HepG2 (cell line): ENCODE results near the gene COMMD4. TPM values are rescaled to one million over a fixed set of nuclear protein-coding genes. Genes with fewer than 3 reads are reported as not detected.

ENCODE experiments used
- CHD2 ChIP-seq: IDR thresholded peaks from 2 replicates; pipeline ENCODE4 v1.6.1; 2011; ENCODE audit warnings: low read depth, low read length, improper control_type of control experiment
- FOXK1 ChIP-seq: sonication (generic); formaldehyde crosslinking; IDR thresholded peaks from 2 replicates; pipeline ENCODE4 v1.4.0; 2020; ENCODE audit warnings: low read depth, missing genetic modification reagents, borderline replicate concordance
- IKZF5 ChIP-seq: IDR thresholded peaks from 2 replicates; pipeline ENCODE4 v1.6.1; 2018; ENCODE audit warnings: missing genetic modification reagents, mild to moderate bottlenecking, missing compliant biosample characterization
- KDM1A ChIP-seq: IDR thresholded peaks from 2 replicates; pipeline ENCODE4 v1.6.1; 2016; ENCODE audit warnings: missing compliant biosample characterization
- KLF13 ChIP-seq: sonication (generic); formaldehyde crosslinking; IDR thresholded peaks from 2 replicates; pipeline ENCODE4 v1.4.0; 2020; ENCODE audit warnings: mild to moderate bottlenecking, missing genetic modification reagents
- MLX ChIP-seq: IDR thresholded peaks from 2 replicates; pipeline ENCODE4 v1.6.1; 2016
- MYC ChIP-seq: sonication (generic); formaldehyde crosslinking; IDR thresholded peaks from 2 replicates; pipeline ENCODE4 v1.9.0; 2021; ENCODE audit warnings: missing genetic modification reagents, borderline replicate concordance
- PAX8 ChIP-seq: sonication (generic); formaldehyde crosslinking; IDR thresholded peaks from 2 replicates; pipeline ENCODE4 v1.8.0; 2022; ENCODE audit warnings: mild to moderate bottlenecking, missing genetic modification reagents, borderline replicate concordance
- PHF21A ChIP-seq: sonication (generic); formaldehyde crosslinking; IDR thresholded peaks from 2 replicates; pipeline ENCODE4 v1.5.0; 2020; ENCODE audit warnings: mild to moderate bottlenecking, missing genetic modification reagents
- SOX6 ChIP-seq, 2 experiments: fragments of 450-650 bp in 1 of 2; sonication (generic) in 1 of 2; formaldehyde crosslinking in 1 of 2; IDR thresholded peaks; 2 replicates each; pipeline versions ENCODE4 v1.4.0 to v1.6.1; 2017 to 2020; ENCODE audit warnings: antibody characterized with exemption in 1 of 2, mild to moderate bottlenecking in 1 of 2, missing genetic modification reagents in 1 of 2
- ZFP1 ChIP-seq: IDR thresholded peaks from 2 replicates; pipeline ENCODE4 v1.6.1; 2016
- ZMYM4 ChIP-seq: sonication (generic); formaldehyde crosslinking; IDR thresholded peaks from 2 replicates; pipeline ENCODE4 v1.8.1; 2023; ENCODE audit warnings: mild to moderate bottlenecking, missing genetic modification reagents
- ZNF446 ChIP-seq: sonication (generic); formaldehyde crosslinking; IDR thresholded peaks from 2 replicates; pipeline ENCODE4 v1.5.0; 2020; ENCODE audit warnings: mild to moderate bottlenecking, missing genetic modification reagents
- ZNF670 ChIP-seq: sonication (generic); formaldehyde crosslinking; IDR thresholded peaks from 2 replicates; pipeline ENCODE4 v1.8.0; 2022; ENCODE audit warnings: mild to moderate bottlenecking, missing genetic modification reagents, borderline replicate concordance
- polyA plus RNA-seq, 8 experiments: library from polyadenylated mRNA; depleted of rRNA in 3 of 8; stranded (reverse) in 7 of 8; unstranded in 1 of 8; fragments of >200 nt; fragmentation: Illumina TruSeq in 4 of 8; extraction: Trizol in 4 of 8; gene quantifications; 2 replicates each; pipeline versions ENCODE4 v1.2.1 to v1.2.3, GENCODE V29; 2011 to 2016; ENCODE audit warnings: low read depth in 4 of 8, missing spikeins in 1 of 8, mixed read lengths in 1 of 8; ENCODE audit not compliant: insufficient read depth in 1 of 8
- total RNA-seq, 5 experiments: library from RNA; depleted of rRNA; stranded (reverse); fragments of >200 nt; fragmentation: Illumina TruSeq; extraction: Trizol; gene quantifications; 2 replicates each; pipeline ENCODE4 v1.2.3, GENCODE V29; 2016; ENCODE audit warnings: low read depth in 1 of 5
- TF ChIP-seq, protein P1 (sequence below): sonication (generic); formaldehyde crosslinking; IDR thresholded peaks from 2 replicates; pipeline ENCODE4 v1.4.0; 2020; ENCODE audit warnings: mild to moderate bottlenecking, missing genetic modification reagents
- TF ChIP-seq, protein P2 (sequence below): sonication (generic); formaldehyde crosslinking; IDR thresholded peaks from 2 replicates; pipeline ENCODE4 v1.4.0; 2020; ENCODE audit warnings: mild to moderate bottlenecking, missing genetic modification reagents
- TF ChIP-seq, protein P3 (sequence below): IDR thresholded peaks from 2 replicates; pipeline ENCODE4 v1.6.1; 2012; ENCODE audit warnings: low read depth, low read length, improper control_type of control experiment

COMMD4 gene
- total and polyA plus RNA-seq, 2 of the 13 experiments (the other 11 are each of a cell fraction or from before 2014, with no cell fraction given): 45.8 to 89.9 TPM

DNA sequence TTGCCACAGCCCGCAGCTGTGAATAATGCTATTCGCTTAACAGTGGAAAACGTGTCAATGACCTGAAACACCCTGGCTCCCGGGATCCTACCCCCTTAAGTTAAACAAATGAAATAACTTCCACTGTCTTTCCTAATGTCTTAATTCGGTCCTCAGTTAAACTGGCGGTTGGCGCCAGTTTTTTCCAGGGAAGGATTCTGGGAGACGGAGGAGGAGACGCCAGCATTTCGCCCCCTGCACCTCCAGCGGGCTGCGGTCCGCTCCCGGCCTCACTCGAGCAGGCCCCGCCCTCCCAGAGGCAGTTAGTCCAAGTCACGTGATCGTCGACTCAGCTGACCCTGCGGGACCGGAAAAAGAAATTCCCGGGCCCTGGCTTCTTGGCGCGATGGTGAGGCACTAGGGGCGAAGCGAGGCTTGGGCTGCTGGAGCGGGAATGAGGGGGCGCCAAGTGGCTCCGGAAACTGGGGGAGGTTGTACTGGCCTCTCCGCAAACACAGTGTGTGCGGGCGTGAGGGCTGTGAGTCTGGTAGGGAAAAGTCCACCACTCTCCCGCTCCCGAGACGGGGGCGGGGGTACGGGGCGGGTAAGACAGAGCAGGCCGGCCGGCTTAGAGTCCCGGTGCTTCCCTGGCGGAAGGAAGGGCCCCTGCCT lies at the start of gene COMMD4 (continued):
- TF ChIP-seq MYC (CRISPR knock-in tag): peak; percentile 74; the same call in 1 of the 2 replicates
- TF ChIP-seq PAX8 (CRISPR knock-in tag): no peak
- no peak; the same call in 1 of the 2 replicates for TF ChIP-seq ZFP1 (CRISPR knock-in tag)
- TF ChIP-seq, protein P1, sequence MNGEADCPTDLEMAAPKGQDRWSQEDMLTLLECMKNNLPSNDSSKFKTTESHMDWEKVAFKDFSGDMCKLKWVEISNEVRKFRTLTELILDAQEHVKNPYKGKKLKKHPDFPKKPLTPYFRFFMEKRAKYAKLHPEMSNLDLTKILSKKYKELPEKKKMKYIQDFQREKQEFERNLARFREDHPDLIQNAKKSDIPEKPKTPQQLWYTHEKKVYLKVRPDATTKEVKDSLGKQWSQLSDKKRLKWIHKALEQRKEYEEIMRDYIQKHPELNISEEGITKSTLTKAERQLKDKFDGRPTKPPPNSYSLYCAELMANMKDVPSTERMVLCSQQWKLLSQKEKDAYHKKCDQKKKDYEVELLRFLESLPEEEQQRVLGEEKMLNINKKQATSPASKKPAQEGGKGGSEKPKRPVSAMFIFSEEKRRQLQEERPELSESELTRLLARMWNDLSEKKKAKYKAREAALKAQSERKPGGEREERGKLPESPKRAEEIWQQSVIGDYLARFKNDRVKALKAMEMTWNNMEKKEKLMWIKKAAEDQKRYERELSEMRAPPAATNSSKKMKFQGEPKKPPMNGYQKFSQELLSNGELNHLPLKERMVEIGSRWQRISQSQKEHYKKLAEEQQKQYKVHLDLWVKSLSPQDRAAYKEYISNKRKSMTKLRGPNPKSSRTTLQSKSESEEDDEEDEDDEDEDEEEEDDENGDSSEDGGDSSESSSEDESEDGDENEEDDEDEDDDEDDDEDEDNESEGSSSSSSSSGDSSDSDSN (CRISPR knock-in tag): peak; percentile 69
- TF ChIP-seq, protein P2, sequence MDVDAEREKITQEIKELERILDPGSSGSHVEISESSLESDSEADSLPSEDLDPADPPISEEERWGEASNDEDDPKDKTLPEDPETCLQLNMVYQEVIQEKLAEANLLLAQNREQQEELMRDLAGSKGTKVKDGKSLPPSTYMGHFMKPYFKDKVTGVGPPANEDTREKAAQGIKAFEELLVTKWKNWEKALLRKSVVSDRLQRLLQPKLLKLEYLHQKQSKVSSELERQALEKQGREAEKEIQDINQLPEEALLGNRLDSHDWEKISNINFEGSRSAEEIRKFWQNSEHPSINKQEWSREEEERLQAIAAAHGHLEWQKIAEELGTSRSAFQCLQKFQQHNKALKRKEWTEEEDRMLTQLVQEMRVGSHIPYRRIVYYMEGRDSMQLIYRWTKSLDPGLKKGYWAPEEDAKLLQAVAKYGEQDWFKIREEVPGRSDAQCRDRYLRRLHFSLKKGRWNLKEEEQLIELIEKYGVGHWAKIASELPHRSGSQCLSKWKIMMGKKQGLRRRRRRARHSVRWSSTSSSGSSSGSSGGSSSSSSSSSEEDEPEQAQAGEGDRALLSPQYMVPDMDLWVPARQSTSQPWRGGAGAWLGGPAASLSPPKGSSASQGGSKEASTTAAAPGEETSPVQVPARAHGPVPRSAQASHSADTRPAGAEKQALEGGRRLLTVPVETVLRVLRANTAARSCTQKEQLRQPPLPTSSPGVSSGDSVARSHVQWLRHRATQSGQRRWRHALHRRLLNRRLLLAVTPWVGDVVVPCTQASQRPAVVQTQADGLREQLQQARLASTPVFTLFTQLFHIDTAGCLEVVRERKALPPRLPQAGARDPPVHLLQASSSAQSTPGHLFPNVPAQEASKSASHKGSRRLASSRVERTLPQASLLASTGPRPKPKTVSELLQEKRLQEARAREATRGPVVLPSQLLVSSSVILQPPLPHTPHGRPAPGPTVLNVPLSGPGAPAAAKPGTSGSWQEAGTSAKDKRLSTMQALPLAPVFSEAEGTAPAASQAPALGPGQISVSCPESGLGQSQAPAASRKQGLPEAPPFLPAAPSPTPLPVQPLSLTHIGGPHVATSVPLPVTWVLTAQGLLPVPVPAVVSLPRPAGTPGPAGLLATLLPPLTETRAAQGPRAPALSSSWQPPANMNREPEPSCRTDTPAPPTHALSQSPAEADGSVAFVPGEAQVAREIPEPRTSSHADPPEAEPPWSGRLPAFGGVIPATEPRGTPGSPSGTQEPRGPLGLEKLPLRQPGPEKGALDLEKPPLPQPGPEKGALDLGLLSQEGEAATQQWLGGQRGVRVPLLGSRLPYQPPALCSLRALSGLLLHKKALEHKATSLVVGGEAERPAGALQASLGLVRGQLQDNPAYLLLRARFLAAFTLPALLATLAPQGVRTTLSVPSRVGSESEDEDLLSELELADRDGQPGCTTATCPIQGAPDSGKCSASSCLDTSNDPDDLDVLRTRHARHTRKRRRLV: no peak
- TF ChIP-seq SOX6 (IDR thresholded peaks at IDR 0.05): no peak
- TF ChIP-seq SOX6 (CRISPR knock-in tag; IDR thresholded peaks at IDR 0.05): peak; percentile 40; the same call in 1 of the 2 replicates
- peak; percentile 93 for TF ChIP-seq PHF21A (CRISPR knock-in tag)
- TF ChIP-seq KDM1A (CRISPR knock-in tag): no peak
- peak; percentile 92 for TF ChIP-seq IKZF5 (CRISPR knock-in tag)
- TF ChIP-seq ZNF670 (CRISPR knock-in tag): peak; percentile 69; the same call in 1 of the 2 replicates
- TF ChIP-seq MLX (CRISPR knock-in tag): peak; percentile 78
- TF ChIP-seq ZNF446 (CRISPR knock-in tag): no peak
- TF ChIP-seq ZMYM4 (CRISPR knock-in tag): peak; percentile 65; the same call in 1 of the 2 replicates
- 0 out of 2 replicates have a peak, but pooled peaks have one; percentile 53 for TF ChIP-seq KLF13 (CRISPR knock-in tag)
- no peak for TF ChIP-seq CHD2
- peak; percentile 83 for TF ChIP-seq FOXK1 (CRISPR knock-in tag)
- TF ChIP-seq, protein P3, sequence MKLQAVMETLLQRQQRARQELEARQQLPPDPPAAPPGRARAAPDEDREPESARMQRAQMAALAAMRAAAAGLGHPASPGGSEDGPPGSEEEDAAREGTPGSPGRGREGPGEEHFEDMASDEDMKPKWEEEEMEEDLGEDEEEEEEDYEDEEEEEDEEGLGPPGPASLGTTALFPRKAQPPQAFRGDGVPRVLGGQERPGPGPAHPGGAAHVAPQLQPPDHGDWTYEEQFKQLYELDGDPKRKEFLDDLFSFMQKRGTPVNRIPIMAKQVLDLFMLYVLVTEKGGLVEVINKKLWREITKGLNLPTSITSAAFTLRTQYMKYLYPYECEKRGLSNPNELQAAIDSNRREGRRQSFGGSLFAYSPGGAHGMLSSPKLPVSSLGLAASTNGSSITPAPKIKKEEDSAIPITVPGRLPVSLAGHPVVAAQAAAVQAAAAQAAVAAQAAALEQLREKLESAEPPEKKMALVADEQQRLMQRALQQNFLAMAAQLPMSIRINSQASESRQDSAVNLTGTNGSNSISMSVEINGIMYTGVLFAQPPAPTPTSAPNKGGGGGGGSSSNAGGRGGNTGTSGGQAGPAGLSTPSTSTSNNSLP: no peak
